NCI-H345 (cell line): ENCODE data around the gene RASGRF1.
A peak's percentile ranks its signal among the peaks of the same experiment; 100 is the strongest.

Experiments
- DNase-seq: peaks from one replicate; lab custom pipeline; 2025; lab: John Stamatoyannopoulos, UW

The RASGRF1 gene

DNA sequence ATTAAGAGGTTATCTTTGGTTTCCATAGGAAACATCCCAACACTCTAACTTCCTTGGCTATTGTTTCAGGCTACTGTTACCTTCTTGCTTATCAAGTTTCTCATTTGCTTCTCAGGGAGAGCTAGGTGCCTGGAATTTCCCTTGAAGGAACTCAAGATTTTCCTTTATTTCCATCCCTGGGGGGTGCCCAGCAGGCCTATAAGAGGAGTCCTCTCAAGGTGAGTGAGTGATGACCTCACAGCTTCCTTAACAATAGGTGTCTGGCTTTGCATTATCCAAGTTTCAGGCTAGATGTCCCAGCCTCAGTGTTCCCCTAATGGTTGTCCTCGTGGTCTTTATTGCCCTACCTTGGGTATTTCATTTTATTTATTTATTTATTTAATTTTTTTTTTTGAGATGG, 133.6 kb downstream of the RASGRF1 start:
- DNase-seq, result no peak

DNA sequence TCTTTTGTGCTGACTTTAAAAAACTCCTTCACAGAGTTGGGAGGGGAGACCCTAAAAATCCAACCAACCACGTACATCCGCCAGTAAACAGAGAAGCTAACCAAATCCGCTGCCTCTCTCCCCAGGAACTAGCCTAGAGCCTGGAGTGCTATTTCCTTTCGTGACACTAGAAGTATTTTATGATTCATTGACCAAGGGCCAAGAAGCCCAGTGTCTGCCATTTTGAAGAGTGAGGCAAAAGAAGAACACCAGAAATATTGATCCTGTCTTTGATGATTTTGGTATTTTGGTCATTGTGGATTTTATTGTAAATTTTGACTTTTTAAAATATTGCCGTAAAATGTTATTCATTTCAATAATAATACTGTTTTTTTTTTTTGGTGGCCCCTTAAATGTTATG, 135.2 kb downstream of the RASGRF1 start:
- no peak for DNase-seq

DNA sequence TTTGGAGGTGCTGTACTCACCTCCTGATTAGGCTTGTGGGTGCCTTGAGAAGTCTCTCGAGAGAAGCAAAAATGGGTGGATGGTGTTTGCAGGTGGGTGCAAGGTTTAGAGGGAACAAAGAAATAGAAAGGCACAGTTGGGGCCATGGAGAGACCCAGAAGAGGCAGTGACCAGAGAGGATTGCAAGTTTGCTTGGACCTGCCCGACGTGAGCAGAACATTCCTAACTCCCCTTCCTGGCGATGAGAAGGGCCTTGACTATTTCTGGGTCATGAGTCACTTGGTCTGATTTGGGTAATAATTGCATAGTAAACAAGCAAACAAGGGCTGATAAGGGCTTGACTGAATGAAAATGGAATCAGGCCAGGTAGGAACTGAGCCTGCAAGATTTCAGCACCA, 138.7 kb downstream of the RASGRF1 start:
- no peak for DNase-seq

DNA sequence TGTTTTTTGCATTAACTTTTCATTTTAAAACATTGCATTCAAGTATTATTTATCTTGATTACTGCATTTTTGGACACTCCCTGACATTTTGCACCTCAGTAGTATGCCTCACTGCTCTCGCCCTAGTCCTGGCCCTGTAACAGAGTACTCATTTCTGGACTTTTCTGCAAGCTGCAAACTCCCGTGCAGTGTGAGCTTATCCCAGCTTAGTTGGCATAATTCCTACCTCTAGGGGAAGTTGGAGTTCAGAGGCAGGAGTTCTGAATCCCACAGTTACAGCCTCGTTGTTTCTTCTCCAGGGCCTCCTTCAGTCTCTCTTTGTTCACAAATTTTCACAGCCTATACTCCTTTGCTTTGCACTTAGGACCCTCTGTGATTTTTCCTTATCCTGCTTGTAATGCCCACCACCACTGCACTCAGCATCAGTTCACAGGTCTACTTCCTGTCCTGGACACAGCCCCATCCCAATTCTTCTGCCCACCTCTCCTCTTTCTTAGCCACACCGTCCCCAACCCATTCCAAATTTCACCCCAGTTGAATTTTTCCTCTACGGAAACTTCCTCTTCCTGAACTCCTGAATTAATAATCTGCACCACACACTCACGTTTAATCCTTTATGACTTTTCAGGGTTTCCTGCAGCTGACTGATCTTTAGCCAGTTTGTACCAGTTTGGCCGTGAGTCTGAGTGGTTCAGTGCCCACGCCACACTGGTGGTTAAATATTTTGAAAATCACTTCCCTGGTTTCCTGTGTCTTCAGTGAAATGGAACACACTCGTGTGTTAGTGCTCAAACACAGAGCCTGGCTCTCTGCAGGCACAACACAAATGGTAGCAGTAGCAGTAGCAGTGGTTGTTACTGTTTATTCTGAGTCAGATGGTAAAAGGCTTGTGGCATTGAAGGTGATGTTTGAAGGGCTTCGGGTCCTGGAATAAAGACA, 139.4 kb downstream of the RASGRF1 start:
- no peak for DNase-seq

DNA sequence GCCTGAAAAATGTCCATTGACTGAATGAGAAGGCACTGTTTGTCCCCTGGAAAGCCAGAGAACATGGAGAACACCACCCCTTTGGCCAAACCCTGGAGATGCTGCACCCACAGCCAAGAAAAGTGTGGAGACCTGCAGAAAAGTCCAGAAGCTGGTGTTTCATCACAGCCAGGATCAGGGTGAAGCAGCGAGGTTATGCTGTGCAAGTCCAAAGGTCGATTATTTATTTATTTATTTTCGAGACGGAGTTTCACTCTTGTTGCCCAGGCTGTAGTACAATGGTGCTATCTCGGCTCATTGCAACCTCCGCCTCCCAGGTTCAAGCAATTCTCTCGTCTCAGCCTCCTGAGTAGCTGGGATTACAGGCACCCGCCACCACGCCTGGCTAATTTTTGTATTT, 140.2 kb downstream of the RASGRF1 start:
- DNase-seq, result no peak

DNA sequence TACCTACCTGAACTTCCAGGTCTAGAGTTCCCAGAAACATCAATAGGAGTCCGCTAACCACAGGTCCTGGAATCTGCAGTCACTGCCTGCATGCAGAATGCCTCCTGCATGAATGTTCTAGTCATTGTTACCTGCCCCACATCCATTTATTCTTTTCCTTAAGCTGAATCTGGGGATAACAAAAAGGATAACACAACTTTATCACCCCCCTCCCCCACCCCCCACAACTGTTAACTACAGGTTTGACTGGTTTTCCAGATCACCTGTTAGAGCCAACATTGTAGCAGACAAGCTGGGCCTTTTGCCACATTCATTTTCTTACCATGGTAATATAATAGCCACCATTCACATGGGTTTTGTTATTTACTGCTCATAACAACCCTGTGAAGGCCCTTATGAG, 141.1 kb downstream of the RASGRF1 start:
- DNase-seq, result no peak

DNA sequence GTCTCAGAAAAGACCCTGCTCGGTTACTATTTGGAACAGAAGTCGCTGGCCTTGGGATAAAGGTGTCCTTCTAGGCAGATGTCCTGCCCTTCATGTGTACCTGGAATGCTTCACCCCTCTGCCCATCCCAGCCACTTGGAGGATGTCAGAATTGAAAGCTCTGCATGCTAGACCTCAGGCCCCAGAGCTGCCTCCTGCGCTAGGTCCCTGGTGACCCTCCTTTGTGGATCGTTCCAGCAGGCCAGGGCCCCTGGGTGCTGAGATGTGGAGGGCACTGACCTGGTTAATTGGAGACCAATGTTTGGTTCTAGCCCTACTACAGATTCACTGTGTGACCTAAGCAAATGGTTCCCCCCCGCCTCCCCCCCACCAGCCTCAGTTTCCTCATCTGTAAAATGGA, 143.1 kb downstream of the RASGRF1 start:
- DNase-seq, result no peak

DNA sequence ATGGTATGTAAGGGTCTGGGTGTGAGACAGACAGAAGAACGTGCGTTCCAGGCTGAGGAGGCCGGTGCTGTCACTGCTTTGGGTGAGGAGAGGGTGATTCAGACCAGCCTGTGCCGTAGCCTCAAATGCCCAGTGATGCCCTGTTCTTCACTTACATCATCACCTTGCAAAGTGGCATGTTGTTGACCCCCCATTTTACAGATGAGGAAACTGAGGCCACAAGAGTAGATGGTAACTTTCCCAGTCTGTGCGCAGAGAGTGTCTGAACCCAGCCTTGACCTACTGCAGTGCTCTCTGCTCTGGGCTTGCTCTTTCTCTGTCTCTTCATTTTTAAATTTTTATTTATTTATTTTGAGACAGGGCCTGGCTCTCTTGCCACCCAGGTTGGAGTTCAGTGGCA, 144.1 kb downstream of the RASGRF1 start:
- DNase-seq, result no peak

DNA sequence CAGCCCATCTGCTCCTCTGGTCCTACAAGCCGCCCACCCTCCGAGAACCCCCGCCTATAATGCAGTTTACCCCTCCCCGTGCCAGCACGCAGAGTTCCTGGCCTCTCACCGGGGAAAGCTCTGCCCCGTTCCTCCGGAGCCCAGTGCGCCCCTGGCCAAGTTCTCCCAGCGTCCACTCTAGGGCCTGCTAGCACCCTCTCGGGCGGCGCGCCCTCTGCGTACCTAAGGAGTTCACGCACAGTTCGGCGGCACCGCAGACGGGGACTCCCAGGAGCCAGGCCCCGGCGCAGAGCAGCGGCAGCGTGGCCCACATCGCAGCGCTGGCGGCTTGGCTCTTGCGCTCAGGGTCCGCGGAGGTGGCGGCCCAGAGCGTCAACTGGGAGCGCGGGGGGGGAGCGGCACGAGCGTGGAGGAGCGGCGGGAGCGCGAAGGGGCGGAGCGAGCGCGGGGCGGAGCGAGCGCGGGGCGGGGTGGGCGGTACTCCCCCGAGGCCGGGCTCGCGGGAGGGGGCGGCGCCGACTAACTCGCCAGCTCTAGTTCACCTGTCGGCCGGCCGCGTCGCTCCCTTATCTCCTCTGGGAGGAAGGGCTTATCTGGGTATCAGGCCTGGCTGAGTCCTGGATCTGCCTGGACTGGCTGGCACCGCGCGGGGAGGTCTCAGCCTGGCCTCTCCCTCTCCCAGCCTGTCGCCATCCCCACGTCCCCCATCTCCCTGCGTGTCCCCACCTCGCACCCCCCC, 145.7 kb downstream of the RASGRF1 start, which contains the start of gene CTSH:
Gene CTSH (minus strand): TSS at position 378 of the 739 bp plus-strand sequence. CDS start 65 bp downstream, at position 313.
- peak; percentile 58 for DNase-seq

DNA sequence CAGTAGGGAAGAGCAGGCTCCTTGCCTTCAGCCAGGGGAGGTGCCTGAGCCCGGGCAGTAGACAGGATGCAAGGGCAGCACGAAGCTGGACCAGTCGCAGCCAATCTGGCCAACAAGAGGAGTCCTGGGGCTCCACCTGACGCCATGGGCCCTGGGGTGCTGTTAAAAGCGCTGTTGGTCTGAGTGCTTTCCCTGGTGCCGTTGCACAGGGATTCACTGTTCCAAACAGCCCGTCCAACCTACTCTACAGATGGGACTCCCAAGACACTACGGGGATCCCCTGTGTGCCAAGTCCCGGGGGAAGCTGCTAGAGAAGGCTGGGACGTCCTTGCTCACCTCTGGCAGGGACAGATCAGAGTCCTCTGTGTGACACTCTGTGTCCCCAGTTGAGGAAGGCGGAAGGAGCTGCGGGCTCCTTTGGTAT, 146.4 kb downstream of the RASGRF1 start:
- DNase-seq, result no peak

DNA sequence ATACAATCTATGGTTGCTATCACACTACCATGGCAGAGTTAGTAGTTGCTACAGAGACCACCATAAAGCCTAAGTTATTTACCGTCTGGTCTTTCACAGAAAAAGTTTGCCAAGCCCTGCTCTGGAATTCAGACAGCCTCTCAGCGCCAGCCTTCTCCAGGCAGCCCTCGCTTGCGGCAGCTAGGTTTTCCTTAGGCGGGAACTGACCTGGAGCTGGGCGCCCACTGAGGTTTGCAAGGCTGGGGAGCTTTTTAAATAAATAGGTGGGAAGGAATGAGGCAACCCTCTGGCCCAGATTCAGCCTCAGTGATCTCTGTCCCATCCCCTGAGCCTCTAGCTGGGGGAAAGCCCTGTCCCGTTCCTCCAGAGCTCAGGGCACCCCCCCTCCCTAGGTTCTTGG, 146.9 kb downstream of the RASGRF1 start:
- no peak for DNase-seq

DNA sequence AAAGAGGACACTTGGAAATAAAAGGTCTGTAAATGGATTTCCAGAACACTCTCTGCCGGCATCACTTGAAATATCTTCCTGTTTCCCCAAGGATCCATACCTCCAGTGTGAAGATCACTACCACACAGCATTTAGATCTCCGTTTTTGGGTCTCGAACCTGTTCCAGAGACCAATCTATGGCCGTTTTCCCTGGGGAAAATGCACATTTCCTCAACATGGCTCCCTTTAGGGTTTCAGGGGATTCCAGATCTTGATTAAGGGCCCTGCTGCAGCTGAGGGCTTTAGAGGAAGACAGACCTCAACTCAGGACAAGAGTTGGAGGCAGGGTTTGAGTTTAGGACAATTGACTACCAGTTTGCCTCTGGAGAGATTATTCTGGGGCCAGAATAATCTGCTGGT, 147.8 kb downstream of the RASGRF1 start:
- no peak for DNase-seq

DNA sequence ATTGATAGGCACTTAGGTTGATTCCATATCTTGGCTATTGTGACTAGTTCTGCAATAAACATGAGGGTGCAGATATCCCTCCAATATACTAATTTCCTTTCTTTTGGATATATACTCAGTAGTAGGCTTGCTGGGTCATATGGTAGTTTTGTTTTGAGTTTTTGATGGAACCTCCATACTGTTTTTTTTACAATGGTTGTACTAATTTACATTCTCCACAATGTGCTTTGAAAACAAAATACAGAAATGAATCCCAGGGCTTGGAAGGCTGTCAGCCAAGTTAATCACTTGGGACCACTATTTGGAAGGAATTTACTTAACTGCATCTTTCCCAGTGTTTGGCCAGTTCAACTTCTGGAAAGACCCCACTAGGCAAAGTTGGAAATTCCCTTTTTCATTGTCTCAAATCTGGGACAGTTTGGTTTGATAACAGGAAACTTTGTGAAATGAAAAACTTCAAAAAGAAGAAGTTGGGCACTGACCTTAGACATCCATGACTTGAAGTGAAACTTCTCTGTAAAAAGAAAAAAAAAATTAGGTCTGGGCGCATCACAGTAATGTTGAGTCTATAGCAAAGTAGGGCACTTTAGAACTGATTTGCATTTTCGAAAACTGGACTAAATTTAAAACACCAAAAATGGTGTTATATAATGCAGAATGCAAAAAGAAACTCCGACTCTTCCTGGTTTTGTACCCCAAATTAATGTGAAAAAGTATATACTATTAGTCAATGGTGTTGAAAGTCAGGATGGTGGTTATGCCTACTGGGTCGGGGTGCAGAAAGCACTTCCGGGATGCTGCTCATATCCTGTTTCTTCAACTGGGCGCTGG, 151.7 kb downstream of the RASGRF1 start:
- DNase-seq, result no peak

DNA sequence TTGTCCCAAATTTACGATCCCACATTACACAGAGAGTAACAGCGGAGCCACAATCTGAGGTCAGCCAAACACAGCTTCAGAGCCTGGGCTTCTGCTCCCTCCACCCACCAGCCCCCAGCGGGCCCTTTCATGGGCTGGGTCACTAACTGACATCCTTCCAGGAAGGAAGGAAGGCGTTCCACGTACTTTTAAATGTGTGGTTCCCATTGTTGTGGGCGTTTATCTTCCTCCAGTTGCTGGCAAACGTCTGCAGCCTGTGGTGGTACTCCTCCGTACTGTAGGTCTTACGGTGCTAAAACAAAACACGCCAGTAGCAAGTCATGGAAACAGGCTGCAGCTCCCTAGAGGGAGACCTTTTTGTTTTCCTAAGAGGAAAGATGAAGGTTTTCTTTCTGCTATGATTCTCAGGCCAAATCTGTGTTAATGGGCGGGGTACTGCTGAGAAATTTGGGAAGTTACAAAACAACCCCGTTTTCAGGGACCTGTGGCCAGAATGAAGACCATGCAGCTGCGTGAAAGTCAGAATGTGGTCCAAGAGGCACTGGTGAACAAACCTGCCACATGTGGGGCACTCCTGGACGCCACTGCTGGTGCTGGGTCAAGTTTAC, 153.3 kb downstream of the RASGRF1 start:
- no peak for DNase-seq

DNA sequence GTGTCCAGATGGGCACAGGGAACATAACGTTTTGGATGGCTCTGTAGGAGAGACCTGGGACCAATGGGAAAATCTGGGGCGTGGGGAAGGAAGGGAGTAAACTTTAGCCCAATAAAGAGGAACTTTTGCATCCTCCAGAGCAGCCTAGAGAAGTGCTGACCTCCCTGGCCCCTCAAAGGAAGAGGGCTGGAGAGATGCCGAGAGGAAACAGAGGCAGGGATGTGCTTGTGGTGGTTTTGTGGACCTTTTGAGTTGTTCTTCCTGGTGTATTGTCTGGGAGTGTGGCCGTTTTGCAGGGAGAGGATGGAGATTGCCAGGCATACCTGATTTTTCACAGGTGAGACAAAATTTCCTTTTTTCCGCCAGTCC, 155.9 kb downstream of the RASGRF1 start:
- no peak for DNase-seq

DNA sequence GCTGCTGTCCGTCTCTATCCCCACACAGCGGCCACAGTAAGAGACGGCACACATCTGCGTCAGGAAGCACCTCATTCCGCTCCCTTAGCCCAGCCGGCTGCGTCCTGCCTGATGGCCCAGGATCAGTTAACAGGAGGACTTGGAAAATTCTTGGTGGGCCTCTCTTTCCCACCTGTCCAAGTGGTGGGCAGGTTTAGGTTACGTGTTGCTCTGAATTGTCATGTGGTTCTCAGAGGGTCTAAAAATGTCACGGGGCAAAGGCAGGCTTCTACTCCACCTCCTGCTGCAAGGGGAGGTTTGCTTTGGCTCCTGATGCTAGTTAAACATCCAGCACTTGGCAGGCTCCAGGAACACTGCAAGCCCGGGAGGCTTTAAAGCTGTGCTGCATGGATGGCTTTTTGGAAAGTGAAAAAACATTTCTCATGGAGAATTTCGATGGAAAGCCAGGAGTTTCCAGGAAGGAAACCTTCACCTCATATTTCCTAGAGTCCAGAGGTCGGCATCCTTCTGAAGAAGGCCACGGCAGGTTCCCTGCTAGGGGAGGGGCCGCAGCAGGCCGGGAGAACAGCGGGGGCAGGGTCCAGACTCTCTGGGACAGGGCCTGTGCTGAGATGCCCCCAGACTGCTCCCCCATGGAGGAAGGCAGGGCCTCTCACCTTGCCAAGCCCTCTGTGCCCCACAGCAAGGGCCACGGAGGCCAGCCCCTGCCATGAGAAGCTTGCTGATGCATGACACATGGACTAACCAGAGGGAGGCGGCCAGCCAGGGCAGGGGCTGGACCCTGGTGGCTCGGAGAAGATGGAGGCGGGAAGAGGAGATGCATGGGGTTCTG, 156.5 kb downstream of the RASGRF1 start:
- no peak for DNase-seq

DNA sequence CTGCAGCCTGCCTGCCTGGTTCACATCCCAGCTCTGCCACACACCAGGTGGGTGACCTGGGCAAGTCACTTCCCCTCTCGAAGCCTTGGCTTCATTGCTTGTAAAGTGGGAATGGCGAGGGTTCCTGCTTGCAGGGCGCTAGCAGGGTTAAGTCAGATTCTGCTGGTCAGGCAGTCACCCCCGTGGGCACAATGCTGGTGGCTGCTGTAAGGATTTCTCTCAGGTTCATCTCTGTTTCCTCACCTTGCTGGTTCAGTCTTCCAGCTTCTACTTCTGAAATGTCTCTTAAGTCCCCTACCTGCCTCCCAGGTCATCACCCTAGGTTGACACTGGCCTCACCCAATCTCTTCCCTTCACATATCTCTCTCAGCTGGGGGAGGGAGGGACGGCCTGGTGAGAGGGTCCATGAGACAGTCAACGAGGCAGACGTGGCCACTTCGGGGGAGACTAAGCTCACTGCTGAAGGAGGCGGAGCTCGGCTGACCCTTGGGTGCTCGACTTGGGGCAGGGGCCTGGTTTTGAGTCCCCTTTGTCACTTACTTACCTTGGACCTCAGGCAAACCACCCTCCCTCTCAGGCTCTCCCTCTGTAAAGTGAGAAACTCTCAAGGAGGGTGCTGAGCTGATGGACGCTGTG, 157.3 kb downstream of the RASGRF1 start:
- no peak for DNase-seq

DNA sequence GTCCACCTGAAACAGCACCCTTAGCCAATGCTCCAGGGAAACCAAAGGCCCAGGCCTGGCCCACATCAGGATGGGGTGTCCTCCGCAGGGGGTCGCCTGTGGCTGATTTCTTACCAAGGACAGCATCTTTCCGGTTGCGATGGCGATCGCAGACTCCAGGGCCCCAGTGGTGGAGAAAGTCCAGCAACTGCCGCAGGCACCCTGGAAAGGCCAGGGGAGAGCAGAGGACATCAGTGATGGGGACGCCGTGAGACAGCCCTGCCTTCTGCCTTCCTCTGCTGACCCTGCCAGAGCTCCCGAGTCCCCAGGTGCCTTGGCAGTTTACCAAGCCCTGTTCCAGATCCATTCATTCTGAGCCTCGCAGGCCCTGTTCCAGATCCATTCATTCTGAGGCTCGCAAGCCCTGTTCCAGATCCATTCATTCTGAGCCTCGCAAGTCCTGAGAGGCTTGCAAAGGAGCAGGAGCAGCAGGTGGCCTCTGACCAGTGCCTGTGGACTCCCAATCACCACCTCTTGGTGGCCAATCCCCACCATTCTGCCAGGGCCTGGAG, 158.2 kb downstream of the RASGRF1 start:
- no peak for DNase-seq

DNA sequence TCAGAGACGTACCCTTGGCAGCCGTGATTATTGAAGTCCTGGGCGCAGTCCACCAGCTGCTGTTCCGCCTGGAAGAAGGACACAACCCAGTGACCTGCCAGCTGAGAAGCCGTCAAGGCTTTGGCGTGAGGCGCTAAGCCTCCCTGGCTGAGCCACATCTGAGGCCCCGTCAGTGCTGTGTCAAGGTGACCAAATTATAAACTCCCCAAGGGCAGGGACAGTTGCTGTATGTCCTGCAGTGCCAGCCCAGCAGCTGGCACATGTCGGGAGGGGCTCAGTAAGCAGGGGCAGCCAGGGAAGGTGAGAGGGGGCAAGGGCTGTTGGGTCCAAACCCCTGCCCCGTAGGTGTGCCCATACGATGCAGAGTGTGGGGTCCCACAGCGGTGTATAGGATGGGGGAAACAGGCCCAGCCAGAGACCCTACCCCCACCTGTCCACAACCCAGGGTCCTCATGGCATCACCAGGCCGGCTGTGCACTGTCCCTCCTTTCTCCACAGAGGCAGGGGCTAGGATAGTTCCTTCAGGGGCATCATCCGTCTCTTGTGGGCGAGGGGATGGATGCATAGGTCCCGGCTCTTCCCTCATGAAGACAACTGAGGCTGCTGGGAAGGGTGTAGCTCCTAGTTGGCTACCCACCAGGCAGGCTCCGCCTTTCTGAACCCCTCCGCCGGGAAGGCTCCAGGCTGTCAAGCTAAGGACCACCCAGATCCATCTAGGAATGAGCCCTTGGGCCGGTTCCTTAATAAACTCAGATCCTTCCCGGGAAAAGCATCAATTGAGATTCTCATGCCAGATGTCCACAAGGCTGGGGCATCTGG, 158.9 kb downstream of the RASGRF1 start:
- no peak for DNase-seq
